ENCODE results near the gene P2RY14.

The P2RY14 gene

GRCh38 chr3:151300539-151300938, 22.2 kb upstream of the P2RY14 start:
- no peak for DNase-seq

- DNase-seq: no peak
Measured at GRCh38 chr3:151299006-151299405, 20.7 kb upstream of the P2RY14 start.

- no peak for DNase-seq
Measured at GRCh38 chr3:151297429-151297828, 19.1 kb upstream of the P2RY14 start.

- no peak for DNase-seq
Measured at GRCh38 chr3:151296226-151296625, 17.9 kb upstream of the P2RY14 start.

- DNase-seq: no peak
Measured at GRCh38 chr3:151293127-151293526, 14.8 kb upstream of the P2RY14 start.

- DNase-seq: peak; percentile 45
Measured at GRCh38 chr3:151290673-151291072, 12.3 kb upstream of the P2RY14 start.

- no peak for DNase-seq
Measured at GRCh38 chr3:151289445-151289844, 11.1 kb upstream of the P2RY14 start.

- no peak for DNase-seq
Measured at GRCh38 chr3:151285940-151286339, 7.6 kb upstream of the P2RY14 start.

- peak; percentile 78 for DNase-seq
Measured at GRCh38 chr3:151283907-151284461, 5.6 kb upstream of the P2RY14 start.

- no peak for DNase-seq
Measured at GRCh38 chr3:151283387-151283786, 5.0 kb upstream of the P2RY14 start.

GRCh38 chr3:151282921-151283320, 4.6 kb upstream of the P2RY14 start:
- DNase-seq: peak; percentile 62

GRCh38 chr3:151281671-151282324, 3.5 kb upstream of the P2RY14 start:
- DNase-seq: no peak

GRCh38 chr3:151276687-151277042, 1.7 kb downstream of the P2RY14 start:
- no peak for DNase-seq

- no peak for DNase-seq
Measured at GRCh38 chr3:151276038-151276686, 2.2 kb downstream of the P2RY14 start.

GRCh38 chr3:151275091-151275490, 3.3 kb downstream of the P2RY14 start:
- DNase-seq: peak; percentile 34

- no peak for DNase-seq
Measured at GRCh38 chr3:151269631-151270030, 8.7 kb downstream of the P2RY14 start.

- DNase-seq: no peak
Measured at GRCh38 chr3:151268267-151269235, 9.8 kb downstream of the P2RY14 start.

- DNase-seq: no peak
Measured at GRCh38 chr3:151267066-151267465, 11.3 kb downstream of the P2RY14 start.

- DNase-seq: peak; percentile 30
Measured at GRCh38 chr3:151265866-151266265, 12.5 kb downstream of the P2RY14 start.

- peak; percentile 58 for DNase-seq
Measured at GRCh38 chr3:151265166-151265565, 13.2 kb downstream of the P2RY14 start.

GRCh38 chr3:151264605-151265004, 13.7 kb downstream of the P2RY14 start:
- DNase-seq: peak; percentile 33

- DNase-seq: no peak
Measured at GRCh38 chr3:151262871-151263525, 15.3 kb downstream of the P2RY14 start.

GRCh38 chr3:151259664-151260063, 18.7 kb downstream of the P2RY14 start:
- no peak for DNase-seq
